Common myeloid progenitor, CD34-positive (primary cell): Measurements from ENCODE around the gene SH3YL1.

Experiments used
- CTCF ChIA-PET: fragments of 350-600 bp; sonication (Branson Sonifier 250); formaldehyde crosslinking; loops from one replicate; lab custom pipeline; 2021; ENCODE audit warnings: antibody characterized with exemption; lab: Charles Lee
- POLR2A ChIA-PET: fragments of 350-600 bp; sonication (Branson Sonifier 250); formaldehyde crosslinking; loops from one replicate; lab custom pipeline; 2021; ENCODE audit warnings: antibody characterized with exemption; lab: Charles Lee
- DNase-seq, 3 donors: peaks; one replicate each; pipeline versions ENCODE4 v3.0.0 to v3.0.0-alpha.2; 2013
- H3K27ac ChIP-seq, 2 experiments: 1 replicate in 1 of 2; 2 replicates in 1 of 2; pipeline ENCODE4 v1.7.0; 2013; ENCODE audit warnings: inconsistent platforms in 2 of 2, low read length in 2 of 2, mild to moderate bottlenecking in 2 of 2, low read depth in 1 of 2, moderate library complexity in 1 of 2; ENCODE audit not compliant: severe bottlenecking in 2 of 2, insufficient read depth in 1 of 2, poor library complexity in 1 of 2
- H3K27me3 ChIP-seq, 5 experiments: replicated peaks in 2 of 5; 1 replicate in 3 of 5; 2 replicates in 2 of 5; pipeline versions ENCODE4 v1.6.1 to v1.7.0; 2013; ENCODE audit warnings: low read length in 4 of 5, mild to moderate bottlenecking in 2 of 5, moderate library complexity in 2 of 5, inconsistent platforms in 1 of 5; ENCODE audit not compliant: insufficient read depth in 5 of 5, control insufficient read depth in 4 of 5
- H3K36me3 ChIP-seq, 4 experiments: 1 replicate in 2 of 4; 2 replicates in 2 of 4; pipeline versions ENCODE4 v1.6.1 to v1.7.0; 2013; ENCODE audit warnings: low read length in 3 of 4, control low read depth in 1 of 4, mild to moderate bottlenecking in 1 of 4; ENCODE audit not compliant: control insufficient read depth in 4 of 4, insufficient read depth in 4 of 4
- H3K4me1 ChIP-seq, 4 experiments: 1 replicate in 3 of 4; 2 replicates in 1 of 4; pipeline versions ENCODE4 v1.6.1 to v1.7.1; 2013; ENCODE audit warnings: low read length in 3 of 4, mild to moderate bottlenecking in 3 of 4, control low read depth in 1 of 4, inconsistent platforms in 1 of 4, moderate library complexity in 1 of 4; ENCODE audit not compliant: control insufficient read depth in 4 of 4, insufficient read depth in 4 of 4; ENCODE audit errors: control extremely low read depth in 1 of 4
- H3K4me3 ChIP-seq, 7 experiments: 1 replicate in 4 of 7; 2 replicates in 3 of 7; pipeline versions ENCODE4 v1.5.1 to v1.7.0; 2013; ENCODE audit warnings: mild to moderate bottlenecking in 7 of 7, low read length in 6 of 7, moderate library complexity in 6 of 7, inconsistent platforms in 2 of 7, low read depth in 2 of 7, control low read depth in 1 of 7; ENCODE audit not compliant: insufficient read depth in 4 of 7, control insufficient read depth in 1 of 7; ENCODE audit errors: extremely low read depth in 1 of 7
- H3K9me3 ChIP-seq, 5 experiments: 1 replicate in 4 of 5; 2 replicates in 1 of 5; pipeline versions ENCODE4 v1.6.1 to v1.7.1; 2013; ENCODE audit warnings: low read length in 4 of 5, mild to moderate bottlenecking in 2 of 5, inconsistent platforms in 1 of 5, low read depth in 1 of 5, moderate library complexity in 1 of 5; ENCODE audit not compliant: control insufficient read depth in 4 of 5, insufficient read depth in 2 of 5; ENCODE audit errors: control extremely low read depth in 1 of 5
- WGBS: methylation state at CpG from one replicate; pipeline ENCODE4 v1.1.5; 2013; ENCODE audit not compliant: insufficient coverage; 5-methylcytosine and 5-hydroxymethylcytosine counted together

The SH3YL1 gene

GRCh38 chr2:286774-287392 is 23.1 kb upstream of the SH3YL1 start:
- Histone ChIP-seq H3K9me3 (no peaks in the 10 kb centered on the region), H3K27ac (no peak overlapping the region), H3K36me3 (peaks cover 0 to 5% (median 4%) of the 10 kb centered on the region in 4 experiments), H3K4me1 (peaks cover 0 to 29% (median 23%) of the 10 kb centered on the region in 4 experiments), H3K4me3 (peak overlapping the region in 3 of 7 experiments; percentile 57 to 69 (median 60)), H3K27me3 (peaks cover 19 to 53% (median 21%) of the 10 kb centered on the region in 5 experiments)
- 26% methylated on average over 19 of the region's 20 CpGs for WGBS
- ChIA-PET POLR2A (no interaction called here), CTCF (interaction anchor here (0.9 to 1.1 kb wide), 2 partner anchors 10 to 25 kb away, joined by 3 to 4 read pairs; no protein-coding TSS in a partner anchor)
- peak in 1 of 3 donors; percentile 39 for DNase-seq

- WGBS: 90% methylated on average over 6 of the region's 6 CpGs
- CTCF ChIA-PET: interaction anchor here (0.9 to 1.6 kb wide), 4 partner anchors 9 to 37 kb away, joined by 3 to 12 read pairs (median 4); no protein-coding TSS in a partner anchor
- DNase-seq: no peak
Measured at GRCh38 chr2:286035-286434, 22.2 kb upstream of the SH3YL1 start.

GRCh38 chr2:285531-285930 is 21.7 kb upstream of the SH3YL1 start:
- no peak for DNase-seq
- Histone ChIP-seq H3K36me3 (peaks cover 0 to 17% (median 13%) of the 10 kb centered on the region in 4 experiments), H3K27me3 (peaks cover 8 to 48% (median 18%) of the 10 kb centered on the region in 5 experiments), H3K27ac (no peak overlapping the region), H3K4me1 (peaks cover 0 to 29% (median 23%) of the 10 kb centered on the region in 4 experiments), H3K4me3 (no peak overlapping the region), H3K9me3 (no peaks in the 10 kb centered on the region)
- POLR2A ChIA-PET: no interaction called here
- CTCF ChIA-PET: interaction anchor here (1.1 to 1.6 kb wide), 3 partner anchors 12 to 37 kb away, joined by 3 to 12 read pairs (median 5); no protein-coding TSS in a partner anchor
- WGBS: 100% methylated on average over 1 of the region's 1 CpG

More at GRCh38 chr2:286035-286434, 22.2 kb upstream of the SH3YL1 start:
- Histone ChIP-seq H3K27me3 (peaks cover 13 to 52% (median 20%) of the 10 kb centered on the region in 5 experiments), H3K4me3 (no peak overlapping the region), H3K36me3 (peaks cover 0 to 12% (median 10%) of the 10 kb centered on the region in 4 experiments), H3K27ac (no peak overlapping the region), H3K9me3 (no peaks in the 10 kb centered on the region), H3K4me1 (peaks cover 0 to 29% (median 23%) of the 10 kb centered on the region in 4 experiments)
- POLR2A ChIA-PET: no interaction called here

GRCh38 chr2:284896-285492 is 21.2 kb upstream of the SH3YL1 start:
- no peak overlapping the region for H3K4me3 ChIP-seq
- peaks cover 2 to 23% (median 16%) of the 10 kb centered on the region in 4 experiments for H3K36me3 ChIP-seq
- POLR2A ChIA-PET: no interaction called here
- 93% methylated on average over 12 of the region's 13 CpGs for WGBS
- peaks cover 0 to 29% (median 22%) of the 10 kb centered on the region in 4 experiments for H3K4me1 ChIP-seq
- no peaks in the 10 kb centered on the region for H3K9me3 ChIP-seq
- peaks cover 8 to 43% (median 18%) of the 10 kb centered on the region in 5 experiments for H3K27me3 ChIP-seq
- no peak overlapping the region for H3K27ac ChIP-seq
- CTCF ChIA-PET: interaction anchor here (1.1 to 1.6 kb wide), 3 partner anchors 11 to 36 kb away, joined by 3 to 12 read pairs (median 5); no protein-coding TSS in a partner anchor
- DNase-seq: no peak

GRCh38 chr2:283996-284794 is 20.4 kb upstream of the SH3YL1 start:
- Histone ChIP-seq H3K27me3 (peaks cover 8 to 35% (median 14%) of the 10 kb centered on the region in 5 experiments), H3K36me3 (peaks cover 2 to 28% (median 20%) of the 10 kb centered on the region in 4 experiments), H3K27ac (no peak overlapping the region), H3K4me1 (peaks cover 0 to 21% (median 14%) of the 10 kb centered on the region in 4 experiments), H3K9me3 (no peaks in the 10 kb centered on the region), H3K4me3 (no peak overlapping the region)
- DNase-seq: no peak
- ChIA-PET POLR2A (no interaction called here), CTCF (interaction anchor here (1.7 to 1.8 kb wide), 2 partner anchors 10 to 18 kb away, joined by 4 to 7 read pairs; no protein-coding TSS in a partner anchor)
- 100% methylated on average over 2 of the region's 4 CpGs for WGBS

GRCh38 chr2:282371-283263 is 18.8 kb upstream of the SH3YL1 start:
- H3K4me1 ChIP-seq: peaks cover 0 to 9% (median 6%) of the 10 kb centered on the region in 4 experiments
- H3K36me3 ChIP-seq: peaks cover 7 to 43% (median 29%) of the 10 kb centered on the region in 4 experiments
- H3K4me3 ChIP-seq: no peak overlapping the region
- POLR2A ChIA-PET: no interaction called here
- peaks cover 8 to 25% (median 13%) of the 10 kb centered on the region in 5 experiments for H3K27me3 ChIP-seq
- 100% methylated on average over 10 of the region's 12 CpGs for WGBS
- CTCF ChIA-PET: interaction anchor here (0.6 to 1.8 kb wide), 3 partner anchors 9 to 261 kb away, joined by 3 to 7 read pairs (median 4); no protein-coding TSS in a partner anchor
- DNase-seq: no peak
- no peak overlapping the region for H3K27ac ChIP-seq
- H3K9me3 ChIP-seq: no peaks in the 10 kb centered on the region
